SK-N-MC (cell line): ENCODE measurements around the gene SRSF9.

Experiments used
- EZH2 ChIP-seq: fragments of 200-600 bp; sonication (generic); IDR thresholded peaks from one replicate; pipeline ENCODE4 v1.6.1; 2017; ENCODE audit warnings: antibody characterized with exemption
- POLR2AphosphoS5 ChIP-seq: IDR thresholded peaks from 2 replicates; pipeline ENCODE4 v1.6.1; 2012; ENCODE audit warnings: mild to moderate bottlenecking, low read depth, low read length, borderline replicate concordance

DNA sequence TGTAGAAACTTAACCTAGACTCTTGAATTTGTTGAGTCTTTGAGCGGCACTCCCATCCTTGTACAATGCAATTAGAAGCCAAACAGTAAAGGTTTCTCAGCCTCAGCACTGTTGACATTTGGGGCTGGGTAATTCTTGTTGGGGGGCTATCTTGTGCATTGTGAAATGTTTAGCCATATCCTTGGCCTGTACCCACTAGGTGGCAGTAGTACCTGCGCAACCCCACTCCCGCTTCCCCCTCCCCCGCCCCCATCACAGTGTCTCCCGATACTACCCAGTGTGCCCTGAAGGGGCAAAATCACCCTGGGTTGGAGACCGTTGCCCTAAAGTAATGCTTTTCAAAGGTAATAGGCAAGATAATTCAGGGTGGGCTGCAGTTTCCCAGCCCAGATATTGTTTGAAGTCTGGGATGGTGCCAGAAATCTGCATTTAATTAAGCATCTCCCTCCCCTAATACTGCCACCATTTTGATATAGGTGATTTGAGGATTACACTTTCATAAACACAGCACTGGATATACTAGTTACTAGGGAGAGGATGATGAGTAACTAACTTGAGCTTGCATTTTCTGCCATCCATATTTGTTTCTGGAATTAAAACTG is 29.8 kb downstream of the SRSF9 start:
- TF ChIP-seq POLR2AphosphoS5 = no peak
- no peak for TF ChIP-seq EZH2
